ENCODE results near the gene TMEM41A. TPM values are rescaled to one million over a fixed set of nuclear protein-coding genes. Genes with fewer than 3 reads are reported as not detected.

The TMEM41A gene
- total and polyA plus RNA-seq, 12 donors, result 8.7 to 12.7 (median 10.7) TPM

DNA sequence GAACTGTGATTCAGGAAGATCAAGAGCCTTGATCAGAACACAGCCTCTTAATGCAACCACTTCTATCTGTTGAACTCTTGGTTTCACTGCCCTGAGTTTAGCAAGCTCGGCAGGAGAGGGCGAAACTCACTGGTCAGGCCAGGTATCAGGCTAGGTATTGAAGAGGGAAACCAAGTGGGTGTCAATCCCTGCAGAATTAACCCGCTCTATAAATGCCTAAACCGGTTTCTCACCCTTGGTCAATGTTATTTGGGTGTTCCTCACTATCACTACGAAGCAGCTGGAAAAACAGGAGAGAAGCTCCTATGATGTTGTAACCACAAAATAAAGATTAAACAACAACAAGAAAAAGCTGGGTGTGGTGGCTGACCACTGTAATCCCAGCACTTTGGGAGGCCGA is 29.7 kb upstream of the TMEM41A start:
- Histone ChIP-seq H3K4me1 (no peaks in the 10 kb centered on the region), H3K4me3 (no peak overlapping the region), H3K27ac (no peak overlapping the region), H3K27me3 (peaks cover 0 to 12% (median 0%) of the 10 kb centered on the region in 7 donors), H3K9me3 (no peaks in the 10 kb centered on the region), H3K36me3 (no peaks in the 10 kb centered on the region)
- intact Hi-C loops (cut with DNase I), result no loop called here
- ATAC-seq (no peak), DNase-seq (no peak)
- WGBS, 2 donors, result 91 to 92% methylated on average over 6 of the region's 6 CpGs
- TF ChIP-seq, protein P1, sequence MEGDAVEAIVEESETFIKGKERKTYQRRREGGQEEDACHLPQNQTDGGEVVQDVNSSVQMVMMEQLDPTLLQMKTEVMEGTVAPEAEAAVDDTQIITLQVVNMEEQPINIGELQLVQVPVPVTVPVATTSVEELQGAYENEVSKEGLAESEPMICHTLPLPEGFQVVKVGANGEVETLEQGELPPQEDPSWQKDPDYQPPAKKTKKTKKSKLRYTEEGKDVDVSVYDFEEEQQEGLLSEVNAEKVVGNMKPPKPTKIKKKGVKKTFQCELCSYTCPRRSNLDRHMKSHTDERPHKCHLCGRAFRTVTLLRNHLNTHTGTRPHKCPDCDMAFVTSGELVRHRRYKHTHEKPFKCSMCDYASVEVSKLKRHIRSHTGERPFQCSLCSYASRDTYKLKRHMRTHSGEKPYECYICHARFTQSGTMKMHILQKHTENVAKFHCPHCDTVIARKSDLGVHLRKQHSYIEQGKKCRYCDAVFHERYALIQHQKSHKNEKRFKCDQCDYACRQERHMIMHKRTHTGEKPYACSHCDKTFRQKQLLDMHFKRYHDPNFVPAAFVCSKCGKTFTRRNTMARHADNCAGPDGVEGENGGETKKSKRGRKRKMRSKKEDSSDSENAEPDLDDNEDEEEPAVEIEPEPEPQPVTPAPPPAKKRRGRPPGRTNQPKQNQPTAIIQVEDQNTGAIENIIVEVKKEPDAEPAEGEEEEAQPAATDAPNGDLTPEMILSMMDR (IDR thresholded peaks at IDR 0.05), result no peak

DNA sequence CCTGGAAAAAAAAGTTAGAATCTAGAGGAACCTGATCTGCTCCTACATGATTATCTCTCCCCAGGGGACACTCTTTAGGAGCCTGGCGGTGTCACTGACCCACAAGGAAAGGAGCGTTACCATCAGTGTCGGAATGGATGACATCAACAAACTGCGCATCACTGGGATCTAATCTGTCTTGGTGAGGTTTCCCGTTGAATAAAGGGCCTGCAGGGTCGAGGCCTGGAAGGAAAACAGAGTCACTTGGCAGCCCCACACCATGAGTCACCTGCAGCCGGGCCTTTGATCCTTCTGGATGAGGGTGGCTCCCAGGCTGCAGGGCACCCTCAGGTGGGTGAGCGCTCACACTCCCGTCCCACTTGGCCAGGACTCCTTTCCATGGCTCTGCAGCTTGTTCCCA is 28.5 kb upstream of the TMEM41A start:
- WGBS, 2 donors, result 71 to 76% methylated on average over 9 of the region's 9 CpGs
- H3K36me3 ChIP-seq, result no peaks in the 10 kb centered on the region
- intact Hi-C loops (cut with DNase I), result no loop called here
- H3K9me3 ChIP-seq, result no peaks in the 10 kb centered on the region
- H3K4me1 ChIP-seq, result no peaks in the 10 kb centered on the region
- H3K27me3 ChIP-seq, result peaks cover 0 to 12% (median 0%) of the 10 kb centered on the region in 7 donors
- TF ChIP-seq, protein P1 (IDR thresholded peaks at IDR 0.05), result no peak
- H3K4me3 ChIP-seq, result no peak overlapping the region
- no peak overlapping the region for H3K27ac ChIP-seq
- ATAC-seq (no peak), DNase-seq (no peak)

DNA sequence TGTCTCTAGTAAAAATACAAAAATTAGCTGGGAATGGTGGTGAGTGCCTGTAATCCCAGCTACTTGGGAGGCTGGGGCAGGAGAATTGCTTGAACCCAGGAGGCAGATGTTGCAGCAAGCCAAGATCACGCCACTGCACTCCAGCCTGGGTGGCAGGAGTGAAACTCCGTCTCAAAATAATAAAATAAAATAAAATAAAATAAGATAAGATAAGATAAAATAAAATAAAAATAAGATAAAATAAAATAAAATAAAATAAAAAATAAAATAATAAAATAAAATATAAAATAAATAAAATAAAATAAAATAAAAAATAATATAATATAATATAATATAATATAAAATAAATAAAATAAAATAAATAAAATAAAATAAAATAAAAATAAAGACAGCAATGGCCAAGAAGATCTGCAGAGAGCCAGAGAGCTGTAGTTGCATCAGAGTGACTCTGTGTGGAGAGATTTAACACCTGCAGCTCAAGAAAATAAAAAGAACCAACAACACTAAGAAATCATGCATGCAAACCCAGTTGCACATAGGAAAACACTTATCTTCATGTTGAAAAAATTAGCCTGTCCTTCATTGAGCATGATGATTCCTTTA is 27.6 kb upstream of the TMEM41A start:
- intact Hi-C loops (cut with DNase I), result no loop called here
- 88 to 89% methylated on average over 2 of the region's 2 CpGs for WGBS, 2 donors
- peaks cover 0 to 4% (median 0%) of the 10 kb centered on the region in 9 donors for H3K4me1 ChIP-seq
- DNase-seq (no peak), ATAC-seq (no peak)
- peaks cover 0 to 12% (median 0%) of the 10 kb centered on the region in 7 donors for H3K27me3 ChIP-seq
- no peaks in the 10 kb centered on the region for H3K36me3 ChIP-seq
- H3K27ac ChIP-seq, result no peak overlapping the region
- no peak overlapping the region for H3K4me3 ChIP-seq
- no peaks in the 10 kb centered on the region for H3K9me3 ChIP-seq
- TF ChIP-seq, protein P1 (IDR thresholded peaks at IDR 0.05), result no peak

GRCh38 chr3:185521349-185522138 is 22.7 kb upstream of the TMEM41A start:
- DNase-seq, result peak; percentile 21 to 42
- ATAC-seq, result peak; percentile 52 to 96 (median 88)

More at GRCh38 chr3:185521349-185522138, 22.7 kb upstream of the TMEM41A start:
- WGBS, 2 donors, result 61 to 70% methylated on average over 7 of the region's 7 CpGs
- peaks cover 0 to 12% (median 0%) of the 10 kb centered on the region in 7 donors for H3K27me3 ChIP-seq
- no peaks in the 10 kb centered on the region for H3K36me3 ChIP-seq
- TF ChIP-seq, protein P1 (IDR thresholded peaks at IDR 0.05), result no peak
- no peak overlapping the region for H3K4me3 ChIP-seq
- peak overlapping the region in 6 of 10 donors; percentile 6 to 70 (median 44) for H3K27ac ChIP-seq
- peaks cover 0 to 8% (median 0%) of the 10 kb centered on the region in 9 donors for H3K4me1 ChIP-seq
- intact Hi-C loops (cut with DNase I), result no loop called here
- no peaks in the 10 kb centered on the region for H3K9me3 ChIP-seq
